ENCODE data around the gene NEGR1.

Gene NEGR1

DNA sequence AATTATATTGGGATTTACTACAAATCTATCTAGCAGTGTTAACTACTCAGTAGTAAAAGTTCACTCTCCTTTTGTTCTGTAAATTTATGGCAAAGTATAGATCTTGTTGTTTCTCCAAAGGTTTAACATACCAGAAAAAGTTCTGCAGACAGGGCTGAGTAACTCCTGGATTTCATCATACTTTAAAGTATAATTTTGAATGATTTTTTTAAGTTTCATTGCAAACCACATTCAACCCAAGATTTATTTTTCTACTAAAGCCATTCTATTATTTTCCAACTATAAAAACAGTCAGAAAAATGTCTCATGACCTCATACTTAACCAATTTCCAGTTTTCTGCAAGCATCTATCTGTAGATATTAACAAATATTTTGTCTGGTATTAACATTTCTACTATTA, 615.7 kb downstream of the NEGR1 start:
- DNase-seq, result no peak

DNA sequence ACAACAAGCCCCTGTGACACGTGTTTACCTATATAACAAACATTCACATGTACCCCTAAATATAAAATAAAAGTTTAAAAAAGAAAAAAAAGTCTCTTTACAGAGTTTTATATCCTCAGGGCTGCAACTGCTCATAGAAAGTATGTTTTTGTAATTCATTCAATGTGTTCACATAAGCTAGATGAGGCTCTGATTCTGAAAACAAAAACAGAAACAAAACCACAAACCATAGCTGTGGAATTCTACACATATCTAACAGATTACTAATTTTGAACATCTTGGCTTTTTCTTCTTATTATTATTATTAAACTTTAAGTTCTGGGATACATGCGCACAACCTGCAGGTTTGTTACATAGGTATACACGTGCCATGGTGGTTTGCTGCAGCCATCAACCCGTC, 621.9 kb downstream of the NEGR1 start:
- DNase-seq, result no peak

DNA sequence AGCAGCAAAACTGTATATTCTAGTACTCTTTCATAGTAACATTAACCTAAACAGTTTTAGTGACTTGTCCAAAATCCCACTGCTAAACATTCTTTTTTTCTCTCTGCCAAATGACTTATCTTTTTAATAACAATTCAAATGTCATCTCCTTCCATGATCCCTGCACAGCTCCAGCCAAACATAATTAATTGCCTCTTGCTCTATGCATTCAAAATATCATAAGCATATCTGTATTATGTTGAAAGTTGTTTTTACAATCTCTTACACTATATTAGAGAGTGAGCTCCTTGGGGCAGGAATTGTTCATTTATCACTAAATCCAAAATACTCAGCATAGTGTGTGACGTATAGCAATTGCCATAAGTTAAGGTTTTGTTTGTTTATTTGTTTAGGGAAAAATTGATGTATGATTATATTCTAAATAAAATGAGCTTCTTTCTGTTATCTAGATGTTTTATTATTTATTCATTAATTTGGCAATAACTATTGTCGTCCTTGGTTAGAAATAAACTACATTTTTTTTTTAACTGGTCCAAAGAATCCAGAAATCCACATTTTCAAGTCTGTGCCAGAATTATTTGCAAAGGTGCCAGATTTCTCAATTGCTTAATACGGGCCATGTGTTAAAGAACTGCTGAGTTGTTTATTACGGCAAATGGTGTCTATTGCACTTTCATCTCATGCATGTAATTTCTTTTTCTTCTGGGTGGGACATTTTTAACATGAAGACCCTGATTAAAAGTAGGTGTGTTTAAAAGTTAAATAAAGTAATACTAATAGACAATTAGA, 624.3 kb downstream of the NEGR1 start:
- DNase-seq, result no peak

DNA sequence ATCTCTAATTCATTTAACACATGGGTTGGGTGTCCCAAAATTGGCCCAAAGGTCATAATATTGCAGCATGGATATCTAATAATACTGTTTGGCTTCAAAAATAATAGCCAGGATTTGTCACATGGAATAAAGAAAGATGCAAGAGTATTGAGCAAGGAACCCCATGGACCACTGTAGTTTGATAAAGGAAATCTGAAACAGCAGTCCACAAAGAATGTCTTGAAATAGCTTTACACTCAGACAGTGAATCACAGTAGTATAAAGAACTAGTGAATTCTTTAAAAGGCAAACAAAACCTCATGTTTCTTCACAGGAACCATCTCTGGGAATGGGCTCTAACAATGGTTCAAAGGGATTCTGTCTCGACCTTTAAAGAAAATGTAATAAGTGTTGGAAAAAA, 625.4 kb downstream of the NEGR1 start:
- no peak for DNase-seq

DNA sequence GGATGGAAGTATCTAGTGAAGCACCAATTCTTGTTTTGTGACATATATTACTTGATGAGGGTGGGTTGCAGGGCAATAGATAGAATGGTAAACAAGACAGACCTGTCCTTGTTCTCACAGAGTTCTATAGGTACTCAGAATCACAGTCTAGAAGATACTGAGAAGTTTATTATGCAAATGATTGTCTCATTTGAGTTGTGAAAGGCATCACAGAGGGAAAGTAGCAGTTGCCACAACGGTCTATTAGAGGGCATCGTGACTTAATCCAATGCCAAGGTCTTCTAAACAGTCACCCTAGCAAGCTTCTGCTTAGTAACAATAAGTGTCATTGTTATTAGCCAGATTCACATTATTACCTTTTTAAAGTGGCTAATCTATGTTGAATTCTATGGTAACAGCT, 626.7 kb downstream of the NEGR1 start:
- DNase-seq, result no peak

DNA sequence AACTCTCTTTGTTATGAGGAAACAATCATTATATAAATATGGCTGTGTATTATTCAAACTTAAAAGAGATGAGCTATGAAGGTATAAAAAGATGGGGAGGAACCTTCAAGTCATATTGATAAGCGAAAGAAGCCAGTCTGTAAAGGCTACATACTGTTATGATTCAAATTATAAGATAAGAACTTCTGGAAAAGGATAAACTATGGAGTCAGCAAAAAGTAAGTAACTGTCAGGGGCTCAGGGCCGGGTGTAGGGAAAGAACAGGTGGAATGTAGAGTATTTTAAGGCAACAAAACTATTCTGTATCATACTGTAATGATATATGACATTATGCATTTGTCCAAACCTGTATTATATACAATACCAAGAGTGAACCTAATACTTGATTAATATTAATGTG, 628.4 kb downstream of the NEGR1 start:
- no peak for DNase-seq

DNA sequence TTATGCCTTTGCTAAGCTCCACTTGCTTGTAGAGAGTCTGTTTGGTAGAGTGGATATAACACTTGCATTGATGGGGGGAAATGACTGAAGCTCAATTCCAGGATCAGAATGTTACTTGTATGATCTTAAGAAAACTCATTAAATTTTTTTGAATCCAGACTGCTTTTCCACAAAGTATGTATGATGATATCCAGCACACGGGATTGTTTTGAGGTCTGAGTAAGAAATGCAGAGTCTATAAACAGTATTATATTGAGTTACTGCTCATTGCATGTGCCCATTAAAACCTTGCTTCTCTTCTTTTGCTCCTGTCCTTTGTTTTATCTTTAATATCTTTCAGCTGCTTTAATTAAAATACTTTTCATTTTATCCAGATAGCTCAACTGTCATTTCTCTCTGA, 631.1 kb downstream of the NEGR1 start:
- no peak for DNase-seq

DNA sequence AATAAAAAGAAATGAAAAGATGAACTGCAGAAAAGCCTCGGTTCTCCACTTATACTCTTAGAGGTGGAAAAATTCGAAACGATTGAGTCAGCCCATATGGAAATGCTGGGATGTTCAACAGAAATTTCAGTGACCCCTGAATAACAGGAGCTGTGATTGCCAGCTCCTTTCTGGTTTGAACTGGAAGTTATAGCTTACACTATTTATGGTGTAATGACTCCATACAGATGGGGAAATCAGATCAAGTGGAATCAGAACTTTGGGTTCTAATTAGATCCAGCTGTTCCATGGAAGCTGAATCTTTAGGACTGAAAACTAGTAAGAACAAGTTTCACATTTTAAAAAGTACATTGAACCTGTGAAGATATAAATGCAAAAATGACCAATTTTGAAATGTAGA, 632.2 kb downstream of the NEGR1 start:
- DNase-seq, result no peak

DNA sequence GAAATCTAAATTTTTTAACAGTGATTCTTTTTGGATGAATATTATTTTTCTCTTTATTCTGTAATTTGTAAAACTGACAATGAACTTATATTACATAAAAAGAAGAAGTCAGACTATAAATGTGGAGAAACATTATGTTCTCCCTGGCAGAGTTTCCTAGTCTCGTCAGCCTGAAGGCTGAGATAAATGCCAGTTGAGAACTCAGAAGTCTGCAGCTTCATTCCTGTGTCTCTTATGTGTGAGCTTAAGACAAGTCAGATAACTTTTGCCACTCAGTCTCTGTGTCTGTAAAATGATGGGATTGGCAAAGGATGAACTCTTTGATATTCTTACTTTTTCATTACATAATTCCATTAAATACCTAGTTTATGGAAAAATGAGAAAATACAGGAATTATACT, 632.7 kb downstream of the NEGR1 start:
- DNase-seq, result no peak

DNA sequence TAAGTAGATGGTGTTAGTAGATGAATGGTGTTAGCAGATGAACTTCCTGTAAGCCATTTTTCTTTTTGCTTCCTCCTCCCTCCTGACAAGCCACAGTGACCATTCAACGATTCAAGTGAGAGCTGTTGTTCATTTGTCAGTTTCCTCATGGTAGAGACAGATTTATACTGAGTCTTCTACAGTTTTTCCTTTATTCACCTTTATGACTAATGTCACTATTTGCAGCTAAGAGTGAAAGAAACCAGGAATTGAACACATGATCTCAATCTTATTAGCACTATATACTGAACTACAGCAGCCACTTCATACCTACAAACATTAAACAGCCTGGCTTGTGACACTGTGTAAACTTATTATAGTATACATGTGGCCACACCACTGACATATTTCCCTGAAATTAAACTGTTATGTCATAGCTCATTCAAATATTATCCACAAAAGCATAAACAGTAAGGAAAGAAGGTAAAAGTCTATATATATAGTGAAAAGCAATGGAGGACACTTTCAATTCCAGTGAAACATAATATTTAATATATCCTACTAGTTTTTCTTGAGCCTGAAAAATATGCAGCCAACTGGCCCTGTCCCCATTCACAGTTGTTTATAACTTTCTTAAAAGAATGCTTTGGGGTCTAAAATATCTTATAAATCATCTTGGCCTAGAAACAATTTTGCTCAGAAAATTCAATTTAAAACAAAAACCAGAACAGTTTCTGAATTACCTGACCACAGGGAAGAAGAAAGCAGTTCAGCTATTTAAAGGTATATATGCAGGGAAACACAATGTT, 634.6 kb downstream of the NEGR1 start:
- no peak for DNase-seq

DNA sequence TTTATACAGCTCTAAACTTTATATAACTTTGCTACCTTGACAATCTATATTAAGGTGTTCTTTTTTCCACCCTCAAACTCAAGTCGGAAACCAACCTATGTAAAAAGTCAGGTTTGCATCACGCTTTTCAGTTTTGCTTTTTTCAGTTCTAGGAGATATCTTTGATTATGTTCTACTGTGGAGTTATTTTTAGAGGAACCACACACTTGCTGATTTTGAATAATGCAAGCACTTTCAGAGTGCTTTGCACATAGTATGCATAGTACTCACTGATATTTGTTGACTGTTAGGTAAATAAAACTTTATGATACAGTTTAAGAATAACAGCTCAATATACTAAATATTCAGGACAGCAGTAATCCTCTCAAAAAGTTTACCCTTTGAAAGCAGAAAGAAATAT, 637.3 kb downstream of the NEGR1 start:
- no peak for DNase-seq

DNA sequence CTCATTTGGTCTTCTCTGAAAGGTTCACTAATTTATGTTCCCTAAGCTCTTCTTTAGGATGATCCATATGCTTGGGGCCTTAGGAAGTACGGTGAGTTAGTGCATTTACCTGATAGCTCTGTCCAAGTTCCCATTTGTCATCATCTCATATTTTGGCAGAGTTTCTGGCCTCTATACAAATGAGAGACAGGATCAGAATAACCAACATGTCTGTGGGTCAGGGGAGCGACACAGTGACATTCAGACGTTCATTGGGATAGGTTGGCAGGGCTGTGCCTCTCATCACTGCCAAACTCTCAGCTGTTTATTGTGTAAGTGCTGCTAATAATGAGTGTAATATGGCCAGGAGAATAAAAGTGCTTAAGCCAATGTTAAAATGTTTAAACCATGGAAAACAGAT, 640.4 kb downstream of the NEGR1 start:
- no peak for DNase-seq

DNA sequence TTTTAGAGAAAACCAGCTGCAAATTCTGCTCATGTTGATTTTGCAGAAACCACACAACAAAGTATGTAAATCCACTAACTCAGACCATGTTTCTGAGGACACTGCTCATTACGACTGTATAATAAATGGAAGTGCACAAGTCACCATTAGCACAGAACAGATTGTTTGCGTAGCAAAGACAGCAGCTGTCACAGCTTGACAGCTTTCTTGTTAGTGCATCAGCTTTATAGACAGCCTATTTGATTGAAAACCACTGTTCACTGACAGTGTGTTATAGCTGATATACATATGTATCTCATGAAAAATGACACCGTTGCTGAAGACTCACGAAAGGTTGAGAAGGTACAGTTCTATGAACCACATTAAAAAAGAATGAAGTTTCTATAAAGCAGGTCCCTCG, 641.3 kb downstream of the NEGR1 start:
- no peak for DNase-seq

DNA sequence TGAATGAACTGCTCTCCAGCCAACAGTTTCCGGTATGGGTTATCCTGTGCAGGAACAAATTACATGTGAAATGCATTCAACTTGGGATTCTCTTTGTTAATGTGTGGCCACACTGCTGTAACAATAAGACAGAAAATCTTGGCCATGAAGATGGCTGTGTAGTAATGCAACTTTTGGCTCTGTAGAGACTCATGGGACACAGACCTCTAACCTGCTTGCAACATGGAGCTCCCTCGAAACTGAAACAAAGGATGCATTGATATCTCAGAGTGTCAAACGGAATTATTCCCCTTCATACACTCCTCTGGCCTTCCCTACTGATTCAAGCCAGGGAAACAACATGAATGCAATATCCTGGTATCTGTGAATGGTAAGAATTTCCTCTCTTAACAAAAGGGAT, 642.2 kb downstream of the NEGR1 start:
- DNase-seq, result no peak

DNA sequence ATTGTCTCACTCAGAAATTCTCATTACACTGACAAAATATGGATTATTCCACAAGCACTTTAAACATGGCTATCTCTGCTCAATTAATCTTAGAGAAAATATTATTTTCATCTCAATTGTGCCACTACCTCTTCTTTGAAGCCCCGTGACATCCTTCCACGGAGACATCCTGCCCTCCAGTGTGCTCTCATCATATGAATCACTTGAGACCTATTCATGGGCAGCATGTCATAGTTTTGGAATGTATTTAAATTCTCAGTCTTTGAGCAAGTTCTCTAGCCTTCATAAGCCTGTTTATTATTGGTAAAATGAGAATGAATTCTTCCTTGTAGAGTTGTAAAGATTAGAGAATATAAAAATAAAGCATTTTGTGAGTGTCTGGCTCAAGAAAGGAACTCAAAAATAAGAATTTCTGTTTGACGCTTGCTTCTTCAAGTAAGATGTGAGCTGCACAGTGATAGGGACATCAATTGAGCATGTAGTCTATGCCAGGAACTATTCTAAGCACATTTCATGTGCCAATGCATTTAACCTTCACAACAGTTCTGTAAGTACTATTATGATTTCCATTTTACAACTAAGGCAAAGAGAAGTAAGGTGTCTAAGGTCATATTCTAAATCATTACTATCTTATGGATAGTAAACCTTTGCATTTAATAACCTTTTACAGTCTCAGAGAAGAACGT, 644.1 kb downstream of the NEGR1 start:
- no peak for DNase-seq

DNA sequence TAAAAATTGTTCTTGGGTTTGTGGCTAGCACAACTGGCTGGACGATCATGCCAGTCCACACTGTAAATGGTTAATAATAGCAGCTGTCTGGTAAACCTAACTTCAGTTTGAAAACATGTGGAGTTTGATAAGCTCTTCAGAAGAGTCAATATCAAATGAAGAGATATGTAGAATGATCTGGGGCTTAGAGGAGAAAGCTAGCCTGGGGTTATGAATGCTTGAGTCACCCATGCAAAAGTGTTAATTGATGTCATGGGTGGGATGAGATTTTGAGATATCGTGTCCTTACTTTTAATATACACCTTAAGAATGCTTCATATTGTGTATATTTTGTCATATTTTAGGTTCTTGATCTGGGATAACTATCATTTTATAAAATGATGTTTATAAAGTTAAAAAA, 646.8 kb downstream of the NEGR1 start:
- no peak for DNase-seq

DNA sequence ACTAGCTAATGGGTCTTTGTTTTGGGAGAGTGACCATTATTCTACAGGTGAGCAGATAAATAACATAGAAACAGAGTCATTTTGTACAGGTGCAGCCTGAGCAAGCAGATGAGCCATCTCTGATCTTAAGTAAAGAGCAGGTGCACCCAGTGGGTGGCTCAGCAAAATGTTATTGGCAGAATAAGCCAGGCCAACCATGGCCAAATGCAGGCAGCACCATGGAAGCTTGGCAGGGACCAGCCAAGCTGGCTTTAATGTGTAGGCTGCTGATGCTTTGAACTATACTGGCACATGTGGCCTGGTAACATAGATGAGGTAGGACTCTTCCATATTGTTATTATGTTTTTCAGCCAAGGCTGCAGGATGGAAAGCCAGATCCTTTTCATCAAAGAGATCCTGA, 648.2 kb downstream of the NEGR1 start:
- no peak for DNase-seq

DNA sequence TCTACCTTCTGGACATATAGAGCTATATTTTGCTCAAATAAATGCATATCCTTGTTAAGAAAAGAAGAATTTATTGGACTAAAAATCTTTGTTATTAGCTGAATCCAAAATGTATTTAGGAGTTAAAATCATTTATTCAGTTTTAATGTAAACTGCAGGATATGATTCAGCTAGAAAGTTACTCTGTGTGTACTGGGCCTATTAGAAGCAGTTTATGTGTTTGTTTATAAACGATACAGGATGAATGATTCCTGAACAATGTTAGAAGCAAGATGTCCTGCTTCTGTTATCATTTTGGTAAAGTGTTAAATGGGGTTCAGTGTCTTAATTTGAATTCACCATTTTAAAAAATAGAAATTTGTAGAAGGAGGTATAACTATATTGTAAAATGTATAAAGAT, 652.3 kb downstream of the NEGR1 start:
- no peak for DNase-seq

DNA sequence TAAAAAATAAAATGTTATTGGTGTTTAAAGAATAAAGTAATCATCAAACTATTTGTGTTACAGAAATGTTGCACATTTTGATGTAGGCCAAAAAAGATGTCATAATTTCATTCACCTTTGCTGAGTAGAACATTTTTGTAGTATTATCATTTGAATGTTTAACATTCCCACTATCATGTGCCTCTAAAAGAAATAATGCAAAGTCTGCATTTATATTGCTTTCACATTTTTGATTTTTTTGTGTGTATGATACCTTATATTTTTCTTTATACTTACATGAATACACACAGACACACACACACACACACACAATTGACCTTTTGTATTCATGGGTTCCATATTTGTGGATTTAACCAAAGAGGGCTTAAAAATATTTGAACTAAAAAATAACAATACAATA, 657.3 kb downstream of the NEGR1 start:
- DNase-seq, result no peak

DNA sequence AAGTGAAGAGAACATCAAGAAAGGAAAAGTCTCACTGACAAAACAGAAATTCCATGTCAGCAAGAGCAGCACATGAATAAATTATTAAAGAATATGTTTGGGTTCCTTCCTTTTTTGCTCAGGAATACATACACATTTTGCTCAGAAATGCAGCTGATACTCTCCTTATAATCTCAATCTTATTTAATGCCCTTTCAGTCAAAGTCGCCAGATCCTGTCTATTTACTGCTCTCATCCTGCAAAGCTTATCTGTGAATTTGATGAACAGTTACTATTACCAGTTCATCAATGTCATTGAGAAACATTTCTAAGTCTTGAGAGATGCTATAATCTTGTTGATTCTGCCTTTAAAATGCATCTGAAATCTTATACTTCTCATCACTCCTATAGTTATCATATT, 658.5 kb downstream of the NEGR1 start:
- no peak for DNase-seq

DNA sequence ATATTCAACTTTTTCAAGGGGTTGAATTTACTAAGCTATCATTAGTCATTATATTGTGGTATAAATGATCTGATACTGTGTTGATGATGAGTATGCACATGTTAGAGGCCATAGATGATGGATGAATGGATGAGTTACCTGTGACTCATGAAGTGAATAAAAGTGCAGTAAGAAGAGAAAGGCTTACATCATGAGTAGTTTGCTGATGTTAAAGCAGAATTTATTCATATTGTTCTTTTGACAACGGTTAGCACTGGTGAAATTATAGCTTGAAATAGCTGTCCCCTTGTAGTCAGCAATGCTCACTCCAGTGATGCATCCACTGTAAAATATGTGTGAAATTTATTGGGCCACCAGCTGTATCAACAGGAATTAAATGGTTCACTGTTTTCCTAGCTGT, 660.6 kb downstream of the NEGR1 start:
- no peak for DNase-seq

DNA sequence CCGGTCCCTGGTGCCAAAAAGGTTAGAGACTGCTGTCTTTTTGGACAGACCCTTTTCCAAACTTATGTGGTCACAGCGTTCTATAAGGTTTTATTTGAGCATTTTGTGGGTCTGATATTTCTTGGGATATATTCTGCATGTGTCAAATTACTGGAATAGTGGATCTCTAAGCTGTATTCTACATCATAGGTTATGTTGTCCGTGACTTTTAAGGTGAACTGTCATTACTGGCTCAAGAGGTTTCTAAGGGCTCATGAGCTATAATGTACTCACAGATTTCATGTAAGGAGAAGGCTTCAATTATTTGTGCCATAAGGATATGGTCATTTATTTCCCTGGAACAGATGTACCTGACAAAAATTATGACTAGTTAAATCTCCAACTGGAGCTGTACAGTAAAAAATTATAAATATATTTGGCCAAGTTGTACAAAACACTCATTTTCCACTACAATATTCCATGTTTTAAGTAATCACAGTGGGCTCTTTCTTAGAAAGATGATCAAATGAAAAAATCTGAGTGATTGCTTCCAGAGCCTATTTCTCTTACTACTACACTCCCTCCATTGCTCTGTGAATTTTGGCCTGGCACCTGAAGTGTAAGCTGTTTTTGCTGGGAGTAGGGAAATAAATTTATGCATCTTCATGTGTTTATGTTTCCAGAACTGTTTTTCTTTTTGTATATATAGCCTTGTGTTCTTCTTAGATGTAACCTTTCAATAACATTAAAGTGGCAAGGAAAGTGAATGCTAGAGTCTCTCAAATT, 663.4 kb downstream of the NEGR1 start:
- DNase-seq, result no peak

DNA sequence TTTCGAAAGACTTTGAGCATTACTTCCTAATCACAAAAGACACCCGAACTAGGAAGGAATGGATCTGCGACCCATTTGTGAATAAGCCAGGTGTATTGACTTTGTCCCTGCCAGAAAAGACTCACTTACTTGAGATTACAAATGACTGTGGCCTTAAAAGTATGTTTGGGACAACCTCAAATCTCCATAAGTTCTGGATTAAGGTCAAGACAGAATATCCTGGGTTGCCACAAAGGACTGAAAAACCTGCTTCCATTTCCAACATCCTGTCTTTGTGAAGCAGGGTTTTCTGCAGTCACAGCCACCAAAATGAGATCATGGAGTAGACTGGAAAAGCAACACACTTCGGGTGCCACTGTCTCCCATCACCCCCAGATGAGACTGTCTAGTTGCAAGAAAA, 664.1 kb downstream of the NEGR1 start:
- DNase-seq, result no peak
